ENCODE results near the gene CEP41.

DNA sequence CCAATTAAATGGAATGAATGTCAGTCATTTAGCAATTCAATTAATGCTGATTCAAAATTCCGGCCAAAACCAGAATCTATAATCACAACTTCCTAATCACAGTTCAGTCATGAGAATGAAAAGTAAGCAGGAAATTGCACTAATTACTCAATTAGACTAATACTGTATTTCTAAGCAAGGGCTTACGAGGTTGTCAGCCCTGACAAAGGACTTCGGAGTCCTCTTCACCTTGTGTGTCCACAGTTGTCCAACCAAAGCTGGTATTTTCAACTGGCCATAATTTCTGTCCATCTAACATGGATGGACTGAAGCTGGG, 43.1 kb downstream of the CEP41 start:
- TF ChIP-seq, protein P1, sequence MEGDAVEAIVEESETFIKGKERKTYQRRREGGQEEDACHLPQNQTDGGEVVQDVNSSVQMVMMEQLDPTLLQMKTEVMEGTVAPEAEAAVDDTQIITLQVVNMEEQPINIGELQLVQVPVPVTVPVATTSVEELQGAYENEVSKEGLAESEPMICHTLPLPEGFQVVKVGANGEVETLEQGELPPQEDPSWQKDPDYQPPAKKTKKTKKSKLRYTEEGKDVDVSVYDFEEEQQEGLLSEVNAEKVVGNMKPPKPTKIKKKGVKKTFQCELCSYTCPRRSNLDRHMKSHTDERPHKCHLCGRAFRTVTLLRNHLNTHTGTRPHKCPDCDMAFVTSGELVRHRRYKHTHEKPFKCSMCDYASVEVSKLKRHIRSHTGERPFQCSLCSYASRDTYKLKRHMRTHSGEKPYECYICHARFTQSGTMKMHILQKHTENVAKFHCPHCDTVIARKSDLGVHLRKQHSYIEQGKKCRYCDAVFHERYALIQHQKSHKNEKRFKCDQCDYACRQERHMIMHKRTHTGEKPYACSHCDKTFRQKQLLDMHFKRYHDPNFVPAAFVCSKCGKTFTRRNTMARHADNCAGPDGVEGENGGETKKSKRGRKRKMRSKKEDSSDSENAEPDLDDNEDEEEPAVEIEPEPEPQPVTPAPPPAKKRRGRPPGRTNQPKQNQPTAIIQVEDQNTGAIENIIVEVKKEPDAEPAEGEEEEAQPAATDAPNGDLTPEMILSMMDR (IDR thresholded peaks at IDR 0.05) = no peak
- no peak for TF ChIP-seq POLR2A (IDR thresholded peaks at IDR 0.05)
